Stimulated activated CD4-positive, alpha-beta T cell treated with anti-CD3 and anti-CD28 coated beads, Interleukin-2, amount 100 ng/mL, for 24 hours (primary cell): ENCODE measurements around the gene SWAP70.

ENCODE experiments used
- DNase-seq, 2 donors: peaks; one replicate each; pipeline ENCODE4 v3.0.0-alpha.2; 2020

The SWAP70 gene

GRCh38 chr11:9651899-9652748, 11.8 kb upstream of the SWAP70 start:
- DNase-seq, result no peak

GRCh38 chr11:9653871-9654270, 10.0 kb upstream of the SWAP70 start:
- no peak for DNase-seq

DNA sequence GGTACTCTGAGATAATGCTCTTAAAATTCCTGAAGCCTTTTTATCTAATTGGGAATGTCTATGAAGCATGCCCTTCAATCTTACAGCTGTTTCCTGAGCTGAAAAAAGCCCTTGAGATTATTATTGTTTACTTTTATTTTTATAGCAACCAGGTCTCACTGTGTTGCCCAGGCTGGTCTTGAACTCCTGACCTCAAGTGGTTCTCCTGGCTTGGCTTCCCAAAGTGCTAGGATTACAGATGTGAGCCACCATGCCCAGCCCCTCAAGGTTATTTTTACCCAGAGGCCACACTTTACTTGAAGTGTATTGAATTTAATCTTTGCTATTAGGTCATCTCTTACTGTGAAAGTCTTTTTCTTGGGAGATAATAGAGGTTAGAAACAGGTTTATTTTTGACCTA, 7.0 kb upstream of the SWAP70 start:
- no peak for DNase-seq

DNA sequence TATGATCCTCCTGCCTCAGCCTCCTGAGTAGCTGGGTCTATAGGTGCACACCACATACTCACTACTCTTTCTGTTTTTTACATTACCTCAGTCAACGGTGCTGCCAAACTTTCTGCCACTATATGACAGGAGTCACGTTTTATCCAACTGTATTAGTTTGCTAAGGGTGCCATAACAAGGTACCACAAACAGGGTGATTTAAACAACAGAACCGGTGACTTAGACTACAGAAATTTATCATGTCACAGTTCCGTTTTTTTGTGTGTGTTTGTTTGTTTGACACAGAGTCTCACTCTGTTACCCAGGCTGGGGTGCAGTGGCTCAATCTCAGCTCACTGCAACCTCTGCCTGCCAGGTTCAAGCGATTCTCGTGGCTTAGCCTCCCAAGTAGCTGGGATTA, 6.3 kb upstream of the SWAP70 start:
- no peak for DNase-seq

DNA sequence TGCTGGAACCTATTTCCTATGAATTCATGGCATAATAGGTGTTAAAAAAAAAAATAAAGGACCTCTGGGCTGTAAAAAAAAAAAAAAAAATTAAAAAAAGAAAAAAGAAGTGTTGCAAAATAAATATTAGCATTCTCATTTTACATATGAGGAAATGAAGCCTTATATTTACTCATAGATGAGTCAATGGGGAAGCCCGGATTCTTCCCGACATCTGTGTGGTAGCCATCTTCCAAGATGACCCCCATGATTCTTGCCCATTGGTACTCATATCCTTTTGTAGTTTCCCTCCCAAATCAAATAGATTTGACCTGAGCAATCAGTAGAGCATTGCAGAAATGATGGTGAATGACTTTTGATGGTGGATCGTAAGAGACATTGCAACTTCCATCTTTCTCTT, 3.0 kb upstream of the SWAP70 start:
- no peak for DNase-seq

DNA sequence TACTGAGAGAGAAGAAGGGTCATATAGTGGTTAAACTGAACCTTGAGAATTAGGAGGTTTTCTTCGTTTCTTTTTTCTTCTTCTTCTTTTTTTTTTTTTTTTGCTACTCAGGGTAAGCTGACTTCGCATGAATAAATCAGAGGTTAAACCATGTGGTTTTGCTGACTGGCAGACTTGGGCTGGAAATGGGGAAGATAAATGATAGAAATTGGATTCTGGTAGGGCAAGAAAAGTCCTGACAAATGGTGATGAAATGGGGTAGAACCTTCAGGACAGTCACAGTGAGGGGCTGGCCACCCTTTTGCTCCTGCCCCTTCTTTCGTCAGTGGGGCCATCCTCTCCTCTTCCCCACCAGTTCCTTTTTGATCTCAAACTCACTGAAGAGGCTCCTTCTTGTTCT, 1.6 kb upstream of the SWAP70 start:
- no peak for DNase-seq

DNA sequence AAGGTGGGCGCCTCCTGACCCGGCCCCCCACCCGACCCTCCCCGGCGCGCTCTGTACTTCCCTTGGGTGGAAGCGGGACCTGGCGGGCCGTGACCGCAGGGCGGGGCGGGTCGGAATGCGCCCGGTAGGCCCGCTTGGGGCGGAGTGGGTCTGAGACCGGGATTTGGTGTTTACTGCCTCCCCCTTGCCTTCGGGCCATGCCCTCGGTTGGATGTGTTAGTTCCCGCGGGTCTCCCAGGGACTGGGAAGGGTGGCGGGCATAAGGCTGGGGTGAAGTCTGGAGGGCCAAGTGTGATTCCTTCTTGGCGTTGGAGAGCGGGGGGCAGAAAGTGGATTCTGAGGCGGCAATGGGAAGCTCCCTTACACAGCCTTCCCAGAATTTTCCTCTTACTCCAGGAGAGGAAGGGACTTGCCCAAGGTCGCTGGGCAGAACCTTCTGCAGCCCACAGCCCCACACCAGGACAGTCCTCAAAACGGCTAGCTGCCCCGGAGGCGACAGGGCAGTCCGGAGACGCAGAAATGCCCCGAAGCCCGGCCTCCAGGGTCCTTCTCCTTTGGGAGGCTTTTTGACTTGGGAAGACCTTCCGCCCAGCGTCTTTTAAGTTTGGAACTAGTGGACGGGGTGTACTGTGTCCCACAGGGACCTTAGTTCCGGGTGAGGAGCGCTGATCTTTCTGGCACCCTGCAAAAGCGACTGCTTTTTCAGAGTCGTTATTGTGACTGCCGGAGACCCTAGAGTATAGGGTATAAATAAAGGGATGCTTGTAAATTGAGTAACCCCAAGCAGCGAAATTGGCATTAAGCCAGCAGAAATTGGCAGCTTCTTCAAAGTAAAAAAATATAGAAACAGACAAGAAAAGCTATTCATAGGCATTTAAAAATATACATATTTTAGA, 647 bp downstream of the SWAP70 start:
- DNase-seq, result peak in 1 of 2 donors; percentile 33

DNA sequence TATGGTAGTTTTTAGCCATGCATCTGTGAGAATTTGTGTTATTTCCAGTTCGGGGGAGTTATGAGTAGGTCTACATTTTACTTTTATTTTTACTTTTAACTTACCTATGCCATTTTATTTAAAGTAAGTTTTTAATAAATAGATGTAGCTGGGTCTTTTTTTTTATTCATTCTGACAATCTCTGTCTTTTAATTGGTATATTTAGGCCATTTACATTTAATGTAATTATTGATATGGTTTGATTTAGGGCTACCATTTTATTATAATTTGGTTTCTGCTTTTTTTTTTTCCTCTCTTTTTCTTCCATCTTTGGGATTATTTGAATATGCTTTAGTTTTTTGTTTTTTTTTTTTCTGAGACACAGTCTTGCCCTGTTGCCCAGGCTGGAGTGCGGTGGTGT, 1.9 kb downstream of the SWAP70 start:
- DNase-seq, result no peak

DNA sequence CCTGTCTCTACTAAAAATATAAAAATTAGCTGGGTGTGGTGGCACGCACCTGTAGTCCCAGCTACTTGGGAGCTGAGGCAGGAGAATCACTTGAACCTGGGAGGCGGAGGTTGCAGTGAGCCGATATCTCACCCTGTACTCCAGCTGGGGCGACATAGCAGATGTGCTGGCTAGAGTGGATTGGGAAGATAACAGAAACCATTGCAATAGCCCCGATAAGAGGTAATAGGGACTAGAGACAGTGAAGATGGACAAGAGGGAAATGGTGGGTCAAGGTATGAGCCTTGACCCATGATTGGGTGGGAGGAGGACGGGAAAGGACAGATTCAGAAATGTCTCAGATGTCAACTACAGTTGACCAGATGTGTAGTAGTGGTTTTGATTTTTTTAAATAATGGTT, 6.1 kb downstream of the SWAP70 start:
- DNase-seq, result no peak

DNA sequence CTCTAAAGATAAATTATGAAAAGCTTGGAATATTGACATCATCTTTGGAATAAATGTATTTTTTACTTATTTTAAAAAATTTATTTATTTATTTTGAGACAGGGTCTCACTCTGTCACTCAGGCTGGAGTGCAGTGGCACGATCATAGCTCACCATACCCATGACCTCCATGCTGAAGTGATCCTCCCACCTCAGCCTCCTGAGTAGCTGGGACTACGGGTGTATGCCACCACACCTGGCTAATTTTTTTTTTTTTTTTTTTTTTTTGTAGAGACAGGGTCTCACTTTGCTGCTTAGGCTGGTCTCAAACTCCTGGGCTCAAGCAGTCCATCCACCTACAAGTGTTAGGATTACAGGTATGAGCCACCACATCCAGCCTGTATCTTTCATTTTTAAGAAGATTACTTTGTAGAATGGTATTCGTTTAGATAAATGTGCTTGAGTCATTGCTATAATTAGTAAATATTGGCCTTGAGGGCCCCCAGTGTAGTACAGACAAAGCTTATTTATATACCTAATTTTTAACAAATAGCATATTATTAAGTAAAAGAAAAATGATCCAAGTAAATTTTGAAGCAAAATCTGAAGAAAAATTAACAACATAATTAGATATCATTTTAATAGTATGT, 8.5 kb downstream of the SWAP70 start:
- no peak for DNase-seq

- no peak for DNase-seq
Observed at GRCh38 chr11:9672918-9673317, 9.0 kb downstream of the SWAP70 start.

DNA sequence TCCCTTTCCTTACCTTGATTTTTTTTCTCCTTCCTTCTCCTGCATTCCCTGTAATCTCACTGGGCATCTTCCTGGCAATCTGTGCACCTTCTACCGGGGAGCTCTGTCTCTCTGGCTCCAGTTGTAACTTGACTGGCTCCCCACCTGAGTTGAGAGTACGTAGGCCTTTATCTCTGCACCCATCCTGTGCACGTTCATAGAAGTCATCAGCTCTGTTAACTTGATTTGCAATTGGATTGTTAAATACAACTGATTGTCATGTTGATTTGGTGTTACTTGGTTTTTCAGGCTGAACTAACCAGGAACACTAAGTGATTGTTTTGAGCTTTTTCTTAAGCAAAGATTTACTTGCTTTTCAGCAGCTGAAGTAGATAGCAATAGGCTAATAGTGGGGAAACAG, 11.8 kb downstream of the SWAP70 start:
- no peak for DNase-seq

GRCh38 chr11:9677951-9678350, 14.1 kb downstream of the SWAP70 start:
- no peak for DNase-seq

GRCh38 chr11:9678576-9678975, 14.7 kb downstream of the SWAP70 start:
- DNase-seq, result no peak

- no peak for DNase-seq
Observed at GRCh38 chr11:9680028-9680427, 16.2 kb downstream of the SWAP70 start.

DNA sequence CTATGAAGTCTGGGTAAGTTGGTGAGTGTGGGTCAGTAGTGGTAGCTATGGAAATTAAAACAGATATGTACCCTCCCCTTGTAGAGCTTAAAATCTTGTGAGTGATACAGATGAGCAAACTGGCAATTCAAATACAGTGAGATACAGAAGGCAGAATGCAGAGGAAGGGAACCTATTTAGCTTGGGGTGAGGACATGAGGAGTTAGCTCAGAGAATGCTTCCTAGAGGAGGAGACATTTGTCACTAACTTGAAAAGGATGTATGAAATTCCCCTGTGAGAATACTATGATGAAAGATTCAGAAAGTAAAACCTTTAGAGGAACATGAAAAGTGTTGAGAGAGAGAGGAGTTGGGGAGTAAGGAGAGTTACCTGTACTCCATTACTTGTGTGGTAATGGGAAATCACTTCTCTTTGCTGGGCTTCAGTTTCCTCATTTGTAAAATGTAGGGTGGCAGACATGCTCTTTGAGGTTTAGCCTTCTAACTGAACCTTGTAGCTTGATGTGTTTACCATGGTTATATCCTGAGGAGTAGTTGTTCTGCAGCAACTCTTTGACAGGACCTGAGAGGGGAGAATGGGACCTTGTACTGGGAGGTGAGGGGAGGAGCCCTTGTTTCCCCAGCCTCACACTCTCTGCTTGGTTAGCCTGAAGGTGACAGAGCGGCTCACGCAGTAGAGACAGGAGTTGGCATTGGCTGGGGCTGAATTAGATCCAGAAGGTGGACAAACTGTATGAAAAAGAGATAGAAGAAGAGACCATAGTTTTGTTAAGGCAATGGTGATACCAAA, 17.9 kb downstream of the SWAP70 start:
- no peak for DNase-seq

DNA sequence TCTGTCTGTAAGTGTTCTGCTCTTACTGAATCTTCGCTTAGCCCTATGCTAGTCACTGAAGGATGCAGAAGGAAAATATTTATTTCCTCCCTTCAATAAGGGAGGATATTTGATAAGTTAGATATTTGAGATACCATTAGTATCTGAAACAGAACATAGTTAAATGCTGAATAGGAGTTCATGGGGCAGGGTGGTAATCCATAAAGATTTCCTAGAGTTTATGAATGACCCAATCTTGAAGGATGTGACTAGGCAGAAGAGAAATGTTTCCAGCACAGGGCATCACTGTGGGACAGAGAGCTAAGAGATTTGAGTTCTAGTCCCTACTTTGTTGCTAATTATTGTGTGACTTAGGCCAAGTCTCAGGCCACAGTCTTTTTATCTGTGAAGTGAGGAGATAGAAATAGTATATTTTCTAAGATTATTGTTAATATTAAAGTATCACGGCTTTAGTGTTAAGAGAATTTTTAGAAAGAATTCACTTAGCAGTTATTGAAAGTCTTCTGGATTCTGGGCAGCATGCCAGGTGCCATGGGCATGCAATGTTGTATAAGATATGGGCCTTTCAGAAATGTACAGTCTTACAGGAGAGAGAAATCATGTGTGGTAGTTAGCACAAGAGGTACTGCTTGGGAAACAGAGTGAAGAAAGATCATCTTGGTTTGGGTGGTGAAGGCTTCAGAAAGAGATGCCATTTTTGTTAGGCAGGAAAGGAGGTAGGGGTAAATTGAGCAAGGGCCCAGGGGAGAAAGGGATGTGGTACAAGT, 24.0 kb downstream of the SWAP70 start:
- no peak for DNase-seq

- no peak for DNase-seq
Observed at GRCh38 chr11:9688716-9689511, 25.0 kb downstream of the SWAP70 start.

GRCh38 chr11:9689721-9690120, 25.8 kb downstream of the SWAP70 start:
- no peak for DNase-seq

DNA sequence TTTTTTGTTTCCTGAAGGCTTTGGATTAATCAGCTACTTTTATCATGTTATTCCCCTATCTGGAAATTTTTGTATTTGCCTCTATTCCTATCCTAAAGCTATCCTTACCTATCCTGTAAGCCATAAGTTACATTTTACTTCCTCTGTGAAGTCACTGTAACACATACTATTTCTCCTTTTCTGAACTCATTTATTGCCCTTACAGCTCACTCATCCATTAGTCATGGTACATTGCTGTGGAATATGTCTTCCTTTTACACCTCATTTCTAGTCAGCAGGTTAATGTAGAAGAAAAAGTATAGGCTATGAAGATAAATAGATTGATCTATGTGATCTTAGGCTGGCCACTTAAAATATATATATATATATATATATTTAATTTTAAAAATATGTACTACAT, 28.0 kb downstream of the SWAP70 start:
- no peak for DNase-seq

DNA sequence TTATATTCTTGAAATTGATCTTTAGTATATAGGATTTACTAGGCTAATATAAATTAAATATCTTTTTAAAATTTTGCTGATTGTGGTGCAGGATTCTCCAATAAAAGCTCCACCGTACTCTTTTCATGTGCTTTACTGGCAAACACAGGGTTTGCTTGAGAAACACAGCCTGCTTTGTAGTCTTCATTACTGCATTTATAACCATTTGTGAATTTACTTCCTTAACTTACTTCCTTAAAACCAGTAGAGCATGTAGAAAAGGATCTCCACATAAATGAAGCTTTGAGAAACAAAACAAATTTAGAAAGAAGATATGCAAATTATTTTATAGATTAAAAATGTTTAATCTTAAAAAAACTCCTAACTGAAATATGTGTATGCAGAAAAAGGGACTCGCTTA, 28.8 kb downstream of the SWAP70 start:
- no peak for DNase-seq
